ENCODE measurements around the gene GDA.

The GDA gene

GRCh38 chr9:72150661-72151060, 1.4 kb downstream of the GDA start:
- no peak for DNase-seq (ENCODE audit: low read depth, low spot score)

- DNase-seq (ENCODE audit: low read depth, low spot score), result no peak
Observed at GRCh38 chr9:72151104-72151503, 1.9 kb downstream of the GDA start.

DNA sequence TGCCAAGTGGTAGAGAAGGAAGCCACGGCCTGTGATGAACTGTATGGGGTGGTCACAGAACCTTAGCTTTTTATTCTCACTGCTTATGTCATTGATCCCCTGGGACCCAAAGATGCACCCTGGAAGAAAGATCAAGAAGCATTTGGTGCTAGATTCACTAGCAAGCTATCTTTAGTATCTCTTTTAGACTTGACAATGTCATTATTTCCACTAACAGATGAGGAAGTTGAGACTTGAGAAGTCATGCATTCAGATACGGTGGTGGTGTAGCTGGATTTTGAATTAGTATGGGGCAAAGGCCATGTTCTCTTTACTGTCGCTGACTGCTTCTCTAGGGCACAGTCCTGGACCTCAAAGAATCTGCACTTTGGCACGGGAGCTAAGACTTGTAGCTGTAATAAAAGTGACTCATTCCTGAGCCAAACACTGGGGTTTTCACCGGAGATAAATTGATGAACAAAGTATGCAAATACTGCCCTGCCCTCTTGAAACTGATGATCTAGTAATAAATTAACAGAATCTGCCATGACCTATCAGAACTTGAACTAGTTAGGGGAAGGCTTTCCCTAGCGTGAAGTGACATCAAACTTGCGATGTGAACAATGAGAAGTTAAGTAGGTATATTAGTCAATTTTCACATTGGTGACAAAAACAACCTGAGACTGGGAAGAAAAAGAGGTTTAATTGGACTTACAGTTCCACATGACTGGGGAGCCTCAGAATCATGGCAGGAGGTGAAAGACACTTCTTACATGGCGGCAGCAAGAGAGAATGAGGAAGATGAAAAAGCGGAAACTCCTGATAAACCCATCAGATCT, 5.4 kb downstream of the GDA start:
- DNase-seq (ENCODE audit: low read depth, low spot score), result no peak

GRCh38 chr9:72155301-72155700, 6.1 kb downstream of the GDA start:
- no peak for DNase-seq (ENCODE audit: low read depth, low spot score)

GRCh38 chr9:72156586-72156985, 7.3 kb downstream of the GDA start:
- DNase-seq (ENCODE audit: low read depth, low spot score), result no peak

DNA sequence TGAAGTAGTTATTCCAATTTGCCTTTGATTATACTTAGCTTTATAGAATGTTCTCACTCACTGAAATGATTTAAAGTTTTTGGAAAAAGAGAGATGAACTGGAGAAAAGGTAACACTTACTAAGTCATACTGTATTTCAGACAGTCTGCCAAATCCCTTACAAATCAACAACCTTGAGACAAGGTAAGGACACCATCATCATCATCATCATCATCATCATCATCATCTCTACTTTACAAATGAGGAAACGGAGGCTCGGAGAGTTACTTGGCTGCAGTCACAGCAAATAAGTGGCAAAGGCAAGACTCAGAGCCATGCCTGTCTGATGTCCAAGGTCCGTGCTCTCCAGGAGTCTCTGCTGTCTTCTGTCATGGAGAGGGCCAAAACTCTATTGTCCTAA, 9.4 kb downstream of the GDA start:
- no peak for DNase-seq (ENCODE audit: low read depth, low spot score)

GRCh38 chr9:72160446-72161123, 11.3 kb downstream of the GDA start:
- DNase-seq (ENCODE audit: low read depth, low spot score), result no peak

- no peak for DNase-seq (ENCODE audit: low read depth, low spot score)
Observed at GRCh38 chr9:72165326-72165725, 16.1 kb downstream of the GDA start.

DNA sequence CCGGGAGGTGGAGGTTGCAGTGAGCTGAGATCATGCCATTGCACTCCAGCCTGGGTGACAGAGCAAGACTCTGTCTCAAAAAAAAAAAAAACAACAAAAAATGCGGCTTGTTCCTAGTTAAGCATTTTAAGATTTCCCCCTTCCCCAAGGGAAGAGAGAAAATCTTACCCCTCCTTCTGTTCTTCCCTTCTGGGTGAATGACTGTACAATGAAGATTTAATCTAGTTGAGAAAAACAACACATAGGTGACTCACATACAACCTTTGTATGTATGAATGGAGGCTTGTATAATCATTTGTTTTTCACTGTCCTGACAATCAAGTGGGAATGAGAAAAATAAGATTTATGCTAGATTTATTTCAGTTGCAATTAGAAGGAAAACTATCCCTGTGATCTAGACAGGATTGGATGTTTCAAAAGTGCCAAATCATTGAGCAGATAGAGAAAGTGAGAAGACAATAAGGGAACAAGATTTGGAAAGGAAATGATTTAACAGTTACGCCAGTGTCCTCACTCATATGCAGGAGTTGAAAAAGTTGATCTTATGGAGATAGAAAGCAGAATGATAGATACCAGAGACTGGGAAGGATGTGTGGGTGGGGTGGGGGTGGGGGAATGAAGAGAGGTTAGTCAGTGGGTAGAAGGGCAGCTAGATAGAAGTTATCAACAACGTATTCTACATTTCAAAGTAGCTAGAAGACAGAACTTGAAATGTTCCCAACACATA, 16.7 kb downstream of the GDA start:
- no peak for DNase-seq (ENCODE audit: low read depth, low spot score)

DNA sequence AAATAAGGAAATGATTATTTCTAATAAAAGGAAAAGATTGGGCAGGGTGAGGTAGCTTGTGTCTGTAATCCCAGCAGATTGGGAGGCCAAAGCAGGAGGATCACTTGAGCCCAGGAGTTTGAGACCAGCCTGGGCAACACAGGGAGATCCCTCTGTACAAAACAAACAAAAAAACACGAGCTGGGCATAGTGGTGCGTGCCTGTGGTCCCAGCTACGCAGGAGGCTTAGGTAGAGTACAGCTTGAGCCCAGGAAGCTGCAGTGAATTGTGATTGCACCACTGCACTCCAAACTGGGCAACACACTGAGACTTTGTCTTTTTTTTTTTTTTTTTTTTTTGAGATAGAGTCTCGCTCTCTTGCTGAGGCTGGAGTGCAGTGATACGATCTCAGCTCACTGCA, 18.8 kb downstream of the GDA start:
- DNase-seq (ENCODE audit: low read depth, low spot score), result no peak

DNA sequence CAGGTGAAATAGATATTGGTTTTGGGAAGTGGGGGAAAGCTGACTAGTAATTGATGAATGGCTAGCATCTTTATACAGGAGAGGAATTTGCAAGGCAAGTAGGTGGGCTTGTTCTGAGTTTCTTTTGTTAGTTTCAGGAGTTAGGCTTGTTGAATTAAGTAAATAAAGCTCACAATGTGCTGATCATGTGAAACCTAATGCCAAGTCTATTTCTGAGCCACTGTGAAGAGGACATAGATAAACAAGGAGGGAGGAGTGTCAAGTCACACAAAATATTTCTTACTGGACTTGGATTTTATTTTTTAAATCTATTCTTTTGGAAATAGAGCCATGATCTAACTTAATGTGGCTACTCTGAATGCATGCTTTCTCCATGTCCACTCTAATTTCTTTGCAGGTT, 19.9 kb downstream of the GDA start:
- DNase-seq (ENCODE audit: low read depth, low spot score), result no peak

- no peak for DNase-seq (ENCODE audit: low read depth, low spot score)
Observed at GRCh38 chr9:72173080-72173479, 23.8 kb downstream of the GDA start.

DNA sequence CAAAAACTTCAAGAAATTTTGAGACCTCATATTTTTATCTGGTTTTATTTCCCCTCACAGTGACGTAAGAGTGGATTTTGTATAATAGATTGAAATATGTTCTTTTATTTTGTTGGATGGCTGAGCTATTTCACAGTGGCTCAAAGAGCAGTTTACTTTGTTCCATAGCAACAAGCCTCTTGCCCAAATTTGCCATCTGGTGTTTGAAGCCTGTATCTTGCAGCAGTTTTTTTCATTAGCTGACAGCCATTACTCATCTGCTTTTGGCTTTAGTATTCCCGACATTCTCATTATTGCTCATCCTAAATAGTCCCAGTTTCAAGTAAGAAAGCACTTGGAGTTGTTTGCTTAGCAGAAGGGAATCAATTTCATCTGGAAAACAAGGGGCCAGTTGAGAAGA, 36.3 kb downstream of the GDA start:
- DNase-seq (ENCODE audit: low read depth, low spot score), result no peak

- DNase-seq (ENCODE audit: low read depth, low spot score), result no peak
Observed at GRCh38 chr9:72187121-72187695, 38.0 kb downstream of the GDA start.

GRCh38 chr9:72188232-72188631, 39.0 kb downstream of the GDA start:
- DNase-seq (ENCODE audit: low read depth, low spot score), result no peak

DNA sequence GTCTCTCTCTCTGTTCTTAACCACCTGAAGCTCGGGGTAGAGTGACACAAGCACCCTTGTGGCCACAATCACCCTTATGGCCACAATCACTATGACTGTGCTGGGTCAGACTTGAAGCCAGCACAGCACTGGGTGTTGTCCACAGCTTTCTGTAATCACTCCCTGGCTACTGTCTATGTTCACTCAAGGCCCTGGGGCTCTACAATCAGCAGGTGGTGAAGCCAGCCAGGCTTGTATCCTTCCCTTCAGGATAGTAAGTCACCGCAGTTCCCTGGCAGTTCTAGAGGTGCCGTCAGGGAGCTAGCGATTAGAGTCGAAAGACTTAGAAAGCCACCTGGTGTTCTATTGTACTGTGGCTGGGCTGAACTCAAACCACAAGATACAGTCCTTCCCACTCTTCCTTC, 44.2 kb downstream of the GDA start:
- DNase-seq (ENCODE audit: low read depth, low spot score), result no peak

GRCh38 chr9:72199238-72199637, 50.0 kb downstream of the GDA start:
- no peak for DNase-seq (ENCODE audit: low read depth, low spot score)

DNA sequence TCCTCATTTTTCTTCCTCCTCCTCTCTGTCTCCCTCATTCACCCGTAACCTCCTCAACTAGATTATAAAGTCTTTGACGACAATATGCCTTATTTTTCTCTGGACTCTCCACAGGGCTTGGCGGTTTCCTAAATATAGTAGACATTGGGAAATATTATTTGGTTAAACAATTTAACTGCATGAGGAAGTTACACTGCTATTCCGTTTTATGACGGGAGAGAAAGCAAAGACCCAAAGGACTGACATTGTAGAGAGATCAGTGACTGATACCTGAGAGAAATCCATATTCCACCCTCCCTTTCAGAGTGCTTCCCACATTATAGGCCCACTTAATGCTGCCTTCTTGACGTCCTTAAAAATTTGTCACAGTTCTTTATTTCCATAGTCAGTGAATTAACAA, 51.2 kb downstream of the GDA start:
- no peak for DNase-seq (ENCODE audit: low read depth, low spot score)

- no peak for DNase-seq (ENCODE audit: low read depth, low spot score)
Observed at GRCh38 chr9:72202009-72202408, 52.8 kb downstream of the GDA start.

DNA sequence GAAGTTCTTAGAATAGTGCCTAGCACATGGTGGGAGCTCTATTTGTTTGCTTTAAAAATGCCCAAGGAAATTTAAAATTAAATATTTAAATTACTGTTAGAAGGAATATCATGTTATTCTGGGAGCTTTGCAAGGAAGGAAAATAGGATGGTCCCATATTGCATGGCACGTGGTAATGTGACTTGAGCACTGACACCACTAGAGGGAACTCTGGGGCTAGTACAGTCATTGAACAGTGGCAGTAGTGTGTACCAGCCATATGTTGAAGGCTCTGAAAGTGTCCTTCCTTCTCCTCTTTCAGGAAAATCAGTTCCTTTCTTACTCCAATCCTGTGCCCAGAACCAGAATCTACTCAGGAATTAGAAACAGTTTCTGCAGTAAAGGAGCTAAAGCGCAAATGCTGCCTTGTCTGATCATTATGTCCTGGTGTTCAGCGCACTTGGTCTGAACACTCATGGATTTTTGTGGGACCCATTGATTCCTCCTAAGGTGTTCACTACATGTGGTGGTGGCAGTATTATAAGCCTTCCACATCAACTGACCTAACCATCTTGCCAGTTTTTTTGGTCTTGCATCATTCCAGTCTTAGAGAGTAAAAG, 54.1 kb downstream of the GDA start:
- no peak for DNase-seq (ENCODE audit: low read depth, low spot score)

GRCh38 chr9:72204062-72204461, 54.8 kb downstream of the GDA start:
- DNase-seq (ENCODE audit: low read depth, low spot score), result no peak

GRCh38 chr9:72205513-72205912, 56.3 kb downstream of the GDA start:
- DNase-seq (ENCODE audit: low read depth, low spot score), result no peak

Measured in activated naive CD8-positive, alpha-beta T cell treated with anti-CD3 and anti-CD28 coated beads, Interleukin-2, amount 50 U/mL, for 16 hours (primary cell).